NCI-H2196 treated with DMSO at 0.1 percent for 48 hours (cell line): ENCODE measurements around the gene GNAO1.

Experiments
- DNase-seq: peaks from one replicate; lab custom pipeline; 2025; ENCODE audit not compliant: unreplicated experiment; lab: John Stamatoyannopoulos, UW

Gene GNAO1

GRCh38 chr16:56286809-56287208, 95.5 kb downstream of the GNAO1 start:
- DNase-seq: no peak

GRCh38 chr16:56288019-56288418, 96.7 kb downstream of the GNAO1 start:
- DNase-seq: no peak

GRCh38 chr16:56289416-56289815, 98.1 kb downstream of the GNAO1 start:
- DNase-seq: no peak

GRCh38 chr16:56289862-56290261, 98.6 kb downstream of the GNAO1 start:
- no peak for DNase-seq

GRCh38 chr16:56294014-56294413, 102.7 kb downstream of the GNAO1 start:
- DNase-seq: no peak

GRCh38 chr16:56294579-56294978, 103.3 kb downstream of the GNAO1 start:
- DNase-seq: no peak

- no peak for DNase-seq
Measured at GRCh38 chr16:56295059-56295665, 103.9 kb downstream of the GNAO1 start.

- DNase-seq: no peak
Measured at GRCh38 chr16:56295739-56296527, 104.6 kb downstream of the GNAO1 start.

GRCh38 chr16:56297684-56298083, 106.4 kb downstream of the GNAO1 start:
- DNase-seq: no peak

GRCh38 chr16:56298116-56298515, 106.8 kb downstream of the GNAO1 start:
- DNase-seq: no peak

GRCh38 chr16:56298948-56299596, 107.8 kb downstream of the GNAO1 start:
- DNase-seq: no peak

GRCh38 chr16:56300242-56300623, 108.9 kb downstream of the GNAO1 start:
- DNase-seq: no peak

- no peak for DNase-seq
Measured at GRCh38 chr16:56300891-56301850, 109.9 kb downstream of the GNAO1 start.

GRCh38 chr16:56302506-56302905, 111.2 kb downstream of the GNAO1 start:
- no peak for DNase-seq

- no peak for DNase-seq
Measured at GRCh38 chr16:56303066-56303715, 111.9 kb downstream of the GNAO1 start.

GRCh38 chr16:56303880-56304279, 112.6 kb downstream of the GNAO1 start:
- DNase-seq: no peak

- no peak for DNase-seq
Measured at GRCh38 chr16:56305956-56306565, 114.8 kb downstream of the GNAO1 start.

- DNase-seq: no peak
Measured at GRCh38 chr16:56306690-56307533, 115.6 kb downstream of the GNAO1 start.

GRCh38 chr16:56307534-56307873, 116.2 kb downstream of the GNAO1 start:
- DNase-seq: no peak
